ENCODE results near the gene MYT1. TPM values are rescaled to one million over a fixed set of nuclear protein-coding genes. Genes with fewer than 3 reads are reported as not detected.

Gene MYT1
- total and polyA plus RNA-seq, 9 of the 15 experiments (the other 6 are each of a cell fraction or from before 2014, with no cell fraction given): 0.02 to 0.12 (median 0.06) TPM; not detected in 4

GRCh38 chr20:64220891-64221527 lies 56.8 kb downstream of the MYT1 start (continued):
- TF ChIP-seq FOXA3 (CRISPR knock-in tag; conservative IDR thresholded peaks at IDR 0.05 in 1 of 2, IDR thresholded peaks at IDR 0.05 in 1 of 2) (peak in 1 of 2 experiments; percentile 84; a peak in 2 of 4 replicates), GTF3C2 (IDR thresholded peaks at IDR 0.05; ENCODE audit: borderline replicate concordance, extremely low read depth, insufficient read length) (no peak), SAFB (IDR thresholded peaks at IDR 0.05; ENCODE audit: borderline replicate concordance, low read depth, low read length) (no peak), ZBTB9 (CRISPR knock-in tag; IDR thresholded peaks at IDR 0.05) (no peak; the same call in 1 of the 2 replicates), MXI1 (IDR thresholded peaks at IDR 0.05; ENCODE audit: low read depth, low read length) (peak; percentile 78), USF2 (CRISPR knock-in tag; IDR thresholded peaks at IDR 0.05) (no peak), BCLAF1 (IDR thresholded peaks at IDR 0.05; ENCODE audit: borderline replicate concordance in 1 of 2, control insufficient read depth in 1 of 2, low read depth in 2 of 2, low read length in 1 of 2) (no peak), CUX1 (CRISPR knock-in tag; IDR thresholded peaks at IDR 0.05) (no peak; the same call in 1 of the 2 replicates), PKNOX1 (IDR thresholded peaks at IDR 0.05) (peak; percentile 70), GTF2E2 (tag; IDR thresholded peaks at IDR 0.05) (no peak)
